RPMI7951 (cell line): Measurements from ENCODE around the gene CCDC7. TPM values are rescaled to one million over a fixed set of nuclear protein-coding genes. Genes with fewer than 3 reads are reported as not detected.

Experiments
- total RNA-seq: library from RNA; depleted of rRNA; stranded (reverse); fragments of >200 nt; shearing (Covaris generic); gene quantifications from 2 replicates; pipeline ENCODE4 v1.2.3, GENCODE V29; 2014; rRNA removed

CCDC7 gene
- total RNA-seq, 1 experiment from 2014 or later = 3.8 TPM

Other genes with a start within 250 kb of the CCDC7 start
- 14.1 and 18.1 TPM in 2 replicates for gene EPC1, start 99.0 kb upstream of the CCDC7 start, total RNA-seq